UCSD-AML1 (cell line): ENCODE results near the gene NHERF1.

ENCODE experiments used
- DNase-seq: peaks from one replicate; lab custom pipeline; 2025; ENCODE audit not compliant: unreplicated experiment; lab: John Stamatoyannopoulos, UW

The NHERF1 gene

DNA sequence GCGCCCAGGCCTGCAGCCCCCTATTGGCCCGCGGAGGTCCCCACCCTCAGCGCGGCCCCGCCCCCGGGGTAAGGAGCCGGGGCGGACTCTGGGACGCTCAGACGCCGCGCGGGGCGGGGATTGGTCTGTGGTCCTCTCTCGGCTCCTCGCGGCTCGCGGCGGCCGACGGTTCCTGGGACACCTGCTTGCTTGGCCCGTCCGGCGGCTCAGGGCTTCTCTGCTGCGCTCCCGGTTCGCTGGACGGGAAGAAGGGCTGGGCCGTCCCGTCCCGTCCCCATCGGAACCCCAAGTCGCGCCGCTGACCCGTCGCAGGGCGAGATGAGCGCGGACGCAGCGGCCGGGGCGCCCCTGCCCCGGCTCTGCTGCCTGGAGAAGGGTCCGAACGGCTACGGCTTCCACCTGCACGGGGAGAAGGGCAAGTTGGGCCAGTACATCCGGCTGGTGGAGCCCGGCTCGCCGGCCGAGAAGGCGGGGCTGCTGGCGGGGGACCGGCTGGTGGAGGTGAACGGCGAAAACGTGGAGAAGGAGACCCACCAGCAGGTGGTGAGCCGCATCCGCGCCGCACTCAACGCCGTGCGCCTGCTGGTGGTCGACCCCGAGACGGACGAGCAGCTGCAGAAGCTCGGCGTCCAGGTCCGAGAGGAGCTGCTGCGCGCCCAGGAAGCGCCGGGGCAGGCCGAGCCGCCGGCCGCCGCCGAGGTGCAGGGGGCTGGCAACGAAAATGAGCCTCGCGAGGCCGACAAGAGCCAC lies at the start of gene NHERF1:
TSS of gene NHERF1 (plus strand) at position 100 of the 750 bp plus-strand sequence. CDS start at position 319, 219 bp downstream.
- peak; percentile 97 for DNase-seq

GRCh38 chr17:74699236-74699635 lies 49.2 kb upstream of the NHERF1 start:
- no peak for DNase-seq

GRCh38 chr17:74702116-74702871 lies 46.1 kb upstream of the NHERF1 start:
- no peak for DNase-seq

DNA sequence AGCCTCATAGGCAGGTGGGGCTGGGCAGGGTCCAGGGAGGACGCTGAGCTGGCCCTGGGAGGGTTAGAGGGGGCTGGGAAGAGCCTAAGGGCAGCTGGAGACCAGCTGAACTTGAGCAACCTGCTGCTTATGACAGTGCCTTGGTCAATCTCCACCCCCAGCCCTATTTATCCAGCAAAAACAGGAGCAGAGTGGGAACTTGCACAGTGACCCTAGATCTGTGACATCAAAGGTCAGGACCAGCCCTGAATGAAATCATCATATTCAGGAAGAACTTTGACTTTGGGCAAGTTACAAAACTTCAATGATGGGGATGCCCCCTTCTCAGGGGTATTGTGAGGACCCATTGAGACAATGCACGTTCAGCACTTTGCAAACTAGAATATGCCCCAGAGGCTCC lies 45.1 kb upstream of the NHERF1 start:
- no peak for DNase-seq

DNA sequence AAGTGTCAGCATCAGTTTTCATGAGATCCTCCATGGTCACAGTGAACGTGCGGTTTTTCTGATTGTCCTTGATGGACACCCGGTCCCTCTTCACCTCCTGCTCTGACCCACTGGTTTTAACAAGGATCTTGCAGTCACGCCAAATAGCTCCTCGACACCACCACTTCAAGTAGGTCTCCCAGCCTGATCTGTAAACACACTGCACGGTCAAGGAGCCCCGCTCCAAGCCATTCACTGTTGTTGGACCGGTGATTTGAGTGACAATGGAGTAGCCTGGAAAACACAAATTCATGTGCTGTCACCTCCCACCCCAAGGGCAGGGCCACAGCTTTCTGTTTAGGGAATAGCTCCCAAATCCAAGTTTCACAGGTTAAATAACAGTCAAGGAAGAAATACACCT lies 43.9 kb upstream of the NHERF1 start:
- DNase-seq: no peak

- DNase-seq: no peak
Observed at GRCh38 chr17:74711058-74711824, 37.2 kb upstream of the NHERF1 start.

DNA sequence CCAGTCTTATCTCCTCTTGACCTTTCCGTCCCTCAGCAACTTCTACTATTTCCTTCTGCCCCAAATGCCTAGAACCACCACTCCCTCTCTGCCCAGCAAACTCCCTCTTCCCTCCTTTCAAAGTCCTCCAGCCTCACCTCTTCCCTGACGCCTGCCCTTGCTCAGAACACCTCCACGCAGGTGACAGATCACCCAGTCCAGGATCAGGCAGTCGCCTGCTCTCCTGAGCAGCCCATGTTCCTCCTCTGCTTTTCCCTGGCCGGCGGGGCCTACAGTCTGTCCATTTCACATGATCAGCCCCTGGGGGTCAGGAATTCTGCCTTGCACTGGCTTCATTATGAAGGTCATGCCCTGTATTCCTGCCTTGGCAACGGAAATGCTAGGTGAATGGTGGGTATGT lies 36.1 kb upstream of the NHERF1 start:
- DNase-seq: no peak

GRCh38 chr17:74712756-74713155 lies 35.7 kb upstream of the NHERF1 start, which contains the start of gene CD300LF:
Gene CD300LF (minus strand): TSS chr17:74712923. CDS start chr17:74712866, 57 bp downstream.
- DNase-seq: peak; percentile 72

DNA sequence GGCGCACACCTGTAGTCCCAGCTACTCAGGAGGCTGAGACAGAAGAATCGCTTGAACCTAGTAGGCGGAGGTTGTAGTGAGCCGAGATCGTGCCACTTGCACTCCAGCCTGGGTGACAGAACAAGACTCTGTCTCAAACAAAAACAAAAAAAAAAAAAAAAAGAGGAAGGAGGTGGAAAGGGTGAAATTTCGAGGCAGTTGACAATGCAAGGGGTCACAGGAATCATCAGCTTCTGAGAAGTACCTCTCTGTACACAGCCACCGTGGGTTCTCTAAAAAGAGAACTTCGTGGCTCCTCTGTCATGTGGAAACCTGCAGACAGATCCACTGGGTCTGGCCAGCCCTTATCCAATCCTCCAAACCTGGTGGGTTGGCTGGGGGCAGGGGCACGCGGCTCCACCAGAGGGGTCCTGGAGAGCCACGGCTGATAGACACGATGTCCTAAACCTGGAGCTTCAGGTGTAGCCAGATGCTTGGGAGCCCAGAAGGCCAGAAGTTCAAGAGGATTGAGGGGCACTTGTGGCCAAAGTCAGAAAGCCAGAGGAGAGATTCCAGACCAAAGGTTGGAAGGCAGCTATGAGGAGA lies 35.2 kb upstream of the NHERF1 start:
- DNase-seq: no peak

GRCh38 chr17:74715144-74715543 lies 33.3 kb upstream of the NHERF1 start:
- DNase-seq: peak; percentile 40

DNA sequence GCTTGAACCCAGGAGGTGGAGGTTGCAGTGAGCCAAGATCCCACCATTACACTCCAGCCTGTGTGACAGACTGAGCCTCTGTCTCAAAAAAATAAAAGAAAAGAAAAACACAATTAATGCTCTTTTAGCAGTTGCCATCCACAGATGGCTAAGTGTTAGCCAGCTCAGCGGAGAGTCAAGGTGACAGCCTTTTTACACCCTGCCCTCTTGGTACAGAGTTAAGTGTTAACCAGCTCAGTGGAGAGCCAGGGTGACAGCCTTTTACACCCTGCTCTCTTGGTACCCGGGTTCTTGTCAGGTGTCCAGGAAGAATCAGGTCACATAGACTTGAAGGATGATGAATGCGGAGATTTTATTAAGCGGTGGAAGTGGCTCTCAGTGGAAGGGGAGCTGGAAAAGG lies 27.9 kb upstream of the NHERF1 start:
- no peak for DNase-seq

DNA sequence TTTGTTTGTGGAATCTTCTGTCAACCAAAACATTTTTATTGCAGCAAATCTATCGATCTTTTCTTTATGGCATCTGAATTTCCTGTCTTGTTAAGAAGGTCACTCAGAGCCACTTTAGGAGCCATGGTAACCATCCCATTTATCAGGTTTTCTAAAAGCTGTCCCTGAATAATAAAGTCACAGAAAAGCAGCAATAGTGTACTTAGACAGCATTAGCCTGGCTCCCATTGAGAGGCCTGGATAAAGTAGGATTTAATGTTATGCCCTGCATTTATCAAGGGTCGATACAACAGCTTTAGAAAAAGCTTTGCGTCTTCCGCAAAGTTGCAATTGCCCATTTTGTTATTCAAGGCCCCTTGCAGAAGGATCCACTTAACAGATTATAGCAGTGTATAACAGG lies 25.6 kb upstream of the NHERF1 start:
- DNase-seq: no peak

DNA sequence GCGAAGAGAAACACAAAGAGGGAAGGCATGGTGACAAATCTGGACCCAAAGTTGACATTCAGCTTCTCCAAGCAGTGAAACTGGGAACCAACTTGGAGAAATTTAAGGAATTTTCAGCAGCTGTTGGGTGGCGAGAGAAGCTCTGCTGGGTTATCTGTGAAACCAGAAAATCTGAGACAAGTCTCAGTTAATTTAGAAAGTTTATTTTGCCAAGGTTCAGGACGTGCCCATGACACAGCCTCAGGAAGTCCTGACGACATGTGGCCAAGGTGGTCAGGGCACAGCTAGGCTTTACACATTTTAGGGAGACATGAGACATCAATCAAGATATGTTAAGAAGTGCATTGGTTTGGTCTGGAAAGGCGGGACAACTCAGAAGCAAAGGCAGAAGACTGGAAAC lies 24.5 kb upstream of the NHERF1 start:
- DNase-seq: no peak

DNA sequence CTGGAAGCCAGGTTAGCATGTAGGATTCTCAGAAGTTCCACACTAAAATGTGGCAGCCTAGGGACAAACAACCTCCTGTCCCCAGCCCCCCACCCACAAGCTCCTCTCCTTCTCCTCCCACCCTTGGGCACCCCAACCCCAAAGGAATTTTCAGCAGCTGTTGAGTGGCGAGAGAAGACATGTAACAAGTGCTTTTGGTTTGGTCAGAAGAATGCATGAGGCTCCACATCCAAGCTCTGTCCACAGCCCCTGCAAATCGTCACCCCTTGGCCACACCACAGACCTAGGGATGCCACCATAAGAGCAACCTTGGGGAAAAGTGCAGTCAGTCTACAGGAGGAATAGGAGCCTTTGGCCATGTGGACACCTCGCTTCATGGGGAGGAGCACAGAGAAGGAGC lies 23.3 kb upstream of the NHERF1 start:
- DNase-seq: no peak

- no peak for DNase-seq
Observed at GRCh38 chr17:74728033-74728701, 20.3 kb upstream of the NHERF1 start.

- DNase-seq: no peak
Observed at GRCh38 chr17:74728702-74729075, 19.7 kb upstream of the NHERF1 start.

GRCh38 chr17:74729368-74729767 lies 19.1 kb upstream of the NHERF1 start:
- no peak for DNase-seq

GRCh38 chr17:74729866-74730265 lies 18.6 kb upstream of the NHERF1 start:
- no peak for DNase-seq

- DNase-seq: peak; percentile 45
Observed at GRCh38 chr17:74730491-74731346, 17.7 kb upstream of the NHERF1 start.

GRCh38 chr17:74731347-74731605 lies 17.2 kb upstream of the NHERF1 start:
- no peak for DNase-seq
